ENCODE results near the gene PKN2.

- TF ChIP-seq CTCF (IDR thresholded peaks at IDR 0.05) (no peak), POLR2A (IDR thresholded peaks at IDR 0.05) (no peak)
Measured at GRCh38 chr1:88659552-88659951, 24.5 kb upstream of the PKN2 start.
